Smooth muscle cell (in vitro differentiated cells): ENCODE data around the gene PSMC4. TPM values are rescaled to one million over a fixed set of nuclear protein-coding genes. Genes with fewer than 3 reads are reported as not detected.

ENCODE experiments used
- DNase-seq: peaks from one replicate; lab custom pipeline; 2025; ENCODE audit not compliant: unreplicated experiment; lab: John Stamatoyannopoulos, UW
- H2AFZ ChIP-seq: fragments of 200-600 bp; sonication (generic); 2 replicates; pipeline ENCODE4 v1.6.0; 2016; ENCODE audit warnings: antibody characterized with exemption, low read depth, mild to moderate bottlenecking
- H3F3A ChIP-seq: fragments of 200-600 bp; sonication (generic); 2 replicates; pipeline ENCODE4 v1.6.0; 2017; ENCODE audit warnings: antibody characterized with exemption, low read depth
- H3K27ac ChIP-seq: fragments of 200-600 bp; sonication (generic); 2 replicates; pipeline ENCODE4 v1.5.1; 2016; ENCODE audit warnings: low read depth, mild to moderate bottlenecking
- H3K27me3 ChIP-seq: fragments of 200-600 bp; sonication (generic); 2 replicates; pipeline ENCODE4 v1.6.1; 2016; ENCODE audit warnings: low read depth, mild to moderate bottlenecking
- H3K36me3 ChIP-seq: fragments of 200-600 bp; sonication (generic); 2 replicates; pipeline ENCODE4 v1.5.1; 2016; ENCODE audit warnings: low read depth
- H3K4me1 ChIP-seq: fragments of 200-600 bp; sonication (generic); 2 replicates; pipeline ENCODE4 v1.5.1; 2016; ENCODE audit warnings: low read depth
- H3K4me2 ChIP-seq: fragments of 200-600 bp; sonication (generic); 2 replicates; pipeline ENCODE4 v1.6.0; 2016; ENCODE audit warnings: mild to moderate bottlenecking
- H3K4me3 ChIP-seq: fragments of 200-600 bp; sonication (generic); 2 replicates; pipeline ENCODE4 v1.5.1; 2016; ENCODE audit warnings: mild to moderate bottlenecking
- H3K79me2 ChIP-seq: fragments of 200-600 bp; sonication (generic); 2 replicates; pipeline ENCODE4 v1.6.0; 2016; ENCODE audit warnings: low read depth, mild to moderate bottlenecking
- H3K9ac ChIP-seq: fragments of 200-600 bp; sonication (generic); 2 replicates; pipeline ENCODE4 v1.6.0; 2016; ENCODE audit warnings: low read depth
- H3K9me3 ChIP-seq: fragments of 200-600 bp; sonication (generic); replicated peaks from 2 replicates; pipeline ENCODE4 v1.5.1; 2016; ENCODE audit warnings: low read depth
- H4K20me1 ChIP-seq: fragments of 200-600 bp; sonication (generic); 2 replicates; pipeline ENCODE4 v1.6.0; 2016; ENCODE audit warnings: low read depth
- WGBS: methylation state at CpG from one replicate; pipeline ENCODE4 v1.1.7; 2016; ENCODE audit warnings: low lambda C conversion rate; 5-methylcytosine and 5-hydroxymethylcytosine counted together
- polyA plus RNA-seq: library from polyadenylated mRNA; unstranded; fragments of >200 nt; fragmentation: Nextera tagmentation; extraction: Ambion mirVana; gene quantifications from 2 replicates; pipeline ENCODE4 v1.2.1, GENCODE V29; 2016
- total RNA-seq: library from RNA; depleted of rRNA; stranded (reverse); fragments of >200 nt; gene quantifications from 2 replicates; pipeline ENCODE4 v1.2.3, GENCODE V29; 2014
- TF ChIP-seq, protein P1 (sequence below): fragments of 200-600 bp; sonication (generic); IDR thresholded peaks from 2 replicates; pipeline ENCODE4 v1.5.1; 2017; ENCODE audit warnings: borderline replicate concordance, mild to moderate bottlenecking, antibody characterized with exemption; ENCODE audit not compliant: insufficient read depth, poor library complexity, severe bottlenecking

PSMC4 gene
- total and polyA plus RNA-seq, 2 experiments from 2014 or later: 117 to 120 TPM

DNA sequence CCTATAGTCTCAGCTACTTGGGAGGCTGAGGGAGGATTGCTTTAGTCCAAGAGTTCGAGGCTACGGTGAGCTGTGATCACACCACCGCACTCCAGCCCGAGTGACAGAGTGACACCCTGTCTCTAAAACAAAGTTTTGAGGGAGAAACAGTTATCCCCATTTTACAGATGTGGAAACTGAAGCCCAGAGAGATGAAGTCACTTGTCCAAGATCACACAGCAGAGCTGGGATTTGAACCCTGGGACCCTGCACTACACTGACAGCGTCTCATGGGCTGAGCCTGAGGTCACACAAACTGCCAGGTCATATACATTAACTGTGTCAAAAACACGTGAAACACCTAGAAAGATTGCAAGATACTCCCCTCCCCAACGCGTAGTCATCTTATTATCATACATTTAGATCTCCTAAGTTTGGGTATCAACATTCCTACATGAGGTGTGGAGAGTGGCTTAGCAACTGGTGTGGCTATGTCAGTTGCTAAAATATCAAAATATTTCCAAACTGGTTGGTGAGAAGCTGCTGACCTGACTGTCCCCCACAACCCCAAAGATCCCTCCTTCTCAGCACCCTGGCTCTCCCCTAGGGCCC lies 44.7 kb upstream of the PSMC4 start:
- no peaks in the 10 kb centered on the region for H3F3A ChIP-seq
- no peak for DNase-seq
- H3K79me2 ChIP-seq: no peaks in the 10 kb centered on the region
- H3K9ac ChIP-seq: no peak overlapping the region
- no peaks in the 10 kb centered on the region for H3K9me3 ChIP-seq
- 93% methylated on average over 8 of the region's 8 CpGs for WGBS
- TF ChIP-seq, protein P1, sequence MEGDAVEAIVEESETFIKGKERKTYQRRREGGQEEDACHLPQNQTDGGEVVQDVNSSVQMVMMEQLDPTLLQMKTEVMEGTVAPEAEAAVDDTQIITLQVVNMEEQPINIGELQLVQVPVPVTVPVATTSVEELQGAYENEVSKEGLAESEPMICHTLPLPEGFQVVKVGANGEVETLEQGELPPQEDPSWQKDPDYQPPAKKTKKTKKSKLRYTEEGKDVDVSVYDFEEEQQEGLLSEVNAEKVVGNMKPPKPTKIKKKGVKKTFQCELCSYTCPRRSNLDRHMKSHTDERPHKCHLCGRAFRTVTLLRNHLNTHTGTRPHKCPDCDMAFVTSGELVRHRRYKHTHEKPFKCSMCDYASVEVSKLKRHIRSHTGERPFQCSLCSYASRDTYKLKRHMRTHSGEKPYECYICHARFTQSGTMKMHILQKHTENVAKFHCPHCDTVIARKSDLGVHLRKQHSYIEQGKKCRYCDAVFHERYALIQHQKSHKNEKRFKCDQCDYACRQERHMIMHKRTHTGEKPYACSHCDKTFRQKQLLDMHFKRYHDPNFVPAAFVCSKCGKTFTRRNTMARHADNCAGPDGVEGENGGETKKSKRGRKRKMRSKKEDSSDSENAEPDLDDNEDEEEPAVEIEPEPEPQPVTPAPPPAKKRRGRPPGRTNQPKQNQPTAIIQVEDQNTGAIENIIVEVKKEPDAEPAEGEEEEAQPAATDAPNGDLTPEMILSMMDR: no peak
- no peak overlapping the region for H3K4me3 ChIP-seq
- no peak overlapping the region for H3K27ac ChIP-seq
- no peaks in the 10 kb centered on the region for H3K27me3 ChIP-seq
- no peak overlapping the region for H3K4me2 ChIP-seq
- H3K36me3 ChIP-seq: no peaks in the 10 kb centered on the region
- H2AFZ ChIP-seq: no peak overlapping the region
- no peaks in the 10 kb centered on the region for H3K4me1 ChIP-seq
- no peaks in the 10 kb centered on the region for H4K20me1 ChIP-seq

DNA sequence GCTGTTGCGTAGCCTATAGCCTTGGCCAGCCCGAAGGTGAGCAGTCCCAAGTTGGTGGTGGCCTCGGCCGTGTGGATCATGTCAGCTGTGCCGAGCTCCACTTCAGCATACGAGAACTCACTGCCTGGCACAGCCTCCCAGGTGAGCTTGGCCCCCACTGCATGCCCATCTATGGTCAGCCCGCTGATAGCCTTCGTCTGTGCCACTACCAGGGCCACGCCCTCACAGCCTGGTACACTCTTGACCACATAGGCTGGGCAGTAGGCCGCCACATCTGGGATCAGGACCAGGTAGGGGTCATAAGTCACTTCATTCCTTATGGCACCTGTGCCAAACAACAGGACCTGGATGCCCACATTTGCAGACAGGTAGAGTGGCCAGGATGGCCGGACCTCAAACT lies 43.9 kb upstream of the PSMC4 start:
- 94% methylated on average over 11 of the region's 11 CpGs for WGBS
- Histone ChIP-seq H3K4me3 (no peak overlapping the region), H3K79me2 (no peaks in the 10 kb centered on the region), H4K20me1 (no peaks in the 10 kb centered on the region), H3K36me3 (no peaks in the 10 kb centered on the region), H2AFZ (no peak overlapping the region), H3K9ac (no peak overlapping the region), H3K27me3 (no peaks in the 10 kb centered on the region), H3K4me1 (no peaks in the 10 kb centered on the region), H3K27ac (no peak overlapping the region), H3F3A (no peaks in the 10 kb centered on the region), H3K4me2 (no peak overlapping the region), H3K9me3 (no peaks in the 10 kb centered on the region)
- TF ChIP-seq, protein P1: no peak
- no peak for DNase-seq

DNA sequence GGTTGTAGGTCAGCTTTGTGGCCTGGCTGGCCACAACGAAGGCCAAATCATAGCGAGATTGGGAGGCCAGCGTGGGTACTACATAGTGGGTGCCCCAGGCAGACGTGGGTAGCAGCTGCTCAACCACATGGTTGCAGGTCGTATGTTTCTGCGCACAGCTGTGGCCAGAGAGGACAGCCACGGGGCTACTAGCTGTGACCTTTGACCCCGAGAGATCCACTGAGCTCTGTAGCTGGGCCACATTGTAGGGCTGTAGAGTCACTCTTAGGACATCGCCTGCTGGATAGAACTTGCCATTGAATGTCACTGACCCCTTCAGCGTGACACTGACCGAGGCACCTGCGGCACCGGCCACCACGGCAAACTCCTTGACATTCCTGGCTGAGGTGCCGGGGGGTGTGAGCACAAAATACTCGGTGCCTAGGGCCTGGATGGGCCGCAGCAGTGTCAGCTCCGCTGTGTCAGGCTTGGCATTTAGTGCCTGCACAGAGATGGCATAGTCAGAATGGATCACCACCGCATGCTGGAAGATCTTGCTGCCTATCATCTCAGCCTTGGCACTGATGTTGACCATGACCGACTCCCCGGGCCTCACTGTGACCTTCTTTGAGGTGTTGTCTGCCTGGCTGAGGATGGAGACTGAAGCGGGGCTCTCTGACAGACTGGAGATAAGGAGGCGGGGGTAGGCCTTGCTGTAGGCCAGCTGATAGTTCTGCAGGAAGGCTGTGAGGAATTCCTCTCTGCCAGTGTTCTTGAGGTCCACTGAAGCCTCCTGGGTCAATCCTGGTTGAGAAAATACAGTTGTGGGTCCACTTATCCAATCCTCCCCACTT lies 43.2 kb upstream of the PSMC4 start:
- no peaks in the 10 kb centered on the region for H3K79me2 ChIP-seq
- WGBS: 92% methylated on average over 23 of the region's 23 CpGs
- H3K4me2 ChIP-seq: no peak overlapping the region
- no peaks in the 10 kb centered on the region for H3K36me3 ChIP-seq
- no peak for DNase-seq
- H3K27ac ChIP-seq: no peak overlapping the region
- H2AFZ ChIP-seq: no peak overlapping the region
- no peaks in the 10 kb centered on the region for H3K4me1 ChIP-seq
- no peaks in the 10 kb centered on the region for H3K9me3 ChIP-seq
- no peaks in the 10 kb centered on the region for H3K27me3 ChIP-seq
- H3F3A ChIP-seq: no peaks in the 10 kb centered on the region
- TF ChIP-seq, protein P1: no peak
- H4K20me1 ChIP-seq: no peaks in the 10 kb centered on the region
- no peak overlapping the region for H3K9ac ChIP-seq
- H3K4me3 ChIP-seq: no peak overlapping the region
